Psoas muscle (tissue), 8 donors: Measurements from ENCODE around the gene SLC1A1. TPM values are rescaled to one million over a fixed set of nuclear protein-coding genes. Genes with fewer than 3 reads are reported as not detected.

Experiments
- ATAC-seq, 4 donors: fragments of 200-7000 bp; cut with Tn5 transposase; one replicate each; pipeline ENCODE4 v1.9.1; 2020; ENCODE audit warnings: moderate library complexity in 3 of 4, mild to moderate bottlenecking in 2 of 4
- DNase-seq, 2 donors: peaks; one replicate each; pipeline ENCODE4 v3.0.0-alpha.2; 2020
- H3K27ac ChIP-seq: fragments of 200-600 bp; one replicate; pipeline ENCODE4 v1.8.0; 2022
- H3K27me3 ChIP-seq, 3 donors: fragments of 200-600 bp in 1 of 3; one replicate each; pipeline versions ENCODE4 v1.6.1 to v1.8.0; 2013 to 2022; ENCODE audit warnings: low read length in 2 of 3, mild to moderate bottlenecking in 2 of 3, moderate library complexity in 1 of 3; ENCODE audit not compliant: insufficient read depth in 3 of 3
- H3K36me3 ChIP-seq, 2 donors: fragments of 200-600 bp in 1 of 2; one replicate each; pipeline versions ENCODE4 v1.6.1 to v1.8.0; 2013 to 2022; ENCODE audit warnings: low read depth in 1 of 2, mild to moderate bottlenecking in 1 of 2, moderate library complexity in 1 of 2; ENCODE audit not compliant: insufficient read depth in 1 of 2
- H3K4me1 ChIP-seq: fragments of 200-600 bp; one replicate; pipeline ENCODE4 v1.8.0; 2022
- H3K4me3 ChIP-seq: fragments of 200-600 bp; one replicate; pipeline ENCODE4 v1.8.0; 2022; ENCODE audit warnings: mild to moderate bottlenecking
- H3K9me3 ChIP-seq: fragments of 200-600 bp; one replicate; pipeline ENCODE4 v1.8.0; 2022
- CTCF ChIP-seq: fragments of 200-600 bp; IDR thresholded peaks from one replicate; pipeline ENCODE4 v1.8.0; 2022; ENCODE audit warnings: antibody characterized with exemption
- WGBS, 3 donors: extraction: QIAGEN DNeasy Blood & Tissue Kit; methylation state at CpG; one replicate each; pipeline versions ENCODE4 v1.1.6 to v1.1.7; 2013; 5-methylcytosine and 5-hydroxymethylcytosine counted together
- intact Hi-C, 2 donors: fragments of 100-400 bp; cut with DNase I; formaldehyde crosslinking; loops; one replicate each; pipeline versions ENCODE4 v1.11.0 to v1.14.2; 2022
- polyA plus RNA-seq, 3 donors: library from polyadenylated mRNA; stranded (reverse); fragments of 200-250 nt; gene quantifications; one replicate each; pipeline ENCODE4 v1.2.3, GENCODE V29; 2013
- total RNA-seq, 4 donors: library from RNA; stranded (reverse); fragmentation: NEBNext Ultra II Directional in 2 of 4; extraction: Animal tissue kit (Norgen Biotek cat#: 25700) in 2 of 4; gene quantifications; one replicate each; pipeline versions ENCODE4 v1.2.1 to v1.2.4, GENCODE V29; 2021 to 2023
- donor health status: healthy with polysubstance abuse.
- donor health status: DM: no; HTN: no; CAD: no; lungs with moderate emphysema.
- donor health status: Bipolar disorder and iron deficiency.
- donor health status: healthy.
- donor health status: DM: yes; HTN: yes; CAD: no.
- donor health status: DM: no; HTN: no; CAD: no.
- donor health status: DM: no; HTN: no; CAD: no.
- donor health status: DM: yes; HTN: yes; CAD: no.

Gene SLC1A1
- total and polyA plus RNA-seq, 7 donors: 0.43 to 1.3 (median 1.0) TPM

- Histone ChIP-seq H3K4me3 (peak overlapping the region; percentile 77), H3K9me3 (no peaks in the 10 kb centered on the region), H3K36me3 (no peaks in the 10 kb centered on the region), H3K27me3 (peaks cover 0 to 18% (median 0%) of the 10 kb centered on the region in 3 donors), H3K4me1 (no peaks in the 10 kb centered on the region), H3K27ac (no peak overlapping the region)
- intact Hi-C loops: no loop called here
- ATAC-seq (peak; percentile 10 to 51 (median 26)), DNase-seq (no peak)
- WGBS, 3 donors: 2 to 3% (median 3%) methylated on average over 8 of the region's 8 CpGs
- TF ChIP-seq CTCF: no peak
Observed at GRCh38 chr9:4489562-4489918, 728 bp upstream of the SLC1A1 start.

- intact Hi-C loops: no loop called here
- Histone ChIP-seq H3K9me3 (no peaks in the 10 kb centered on the region), H3K4me3 (peak overlapping the region; percentile 77), H3K36me3 (no peaks in the 10 kb centered on the region), H3K27me3 (peaks cover 0 to 18% (median 0%) of the 10 kb centered on the region in 3 donors), H3K4me1 (no peaks in the 10 kb centered on the region), H3K27ac (no peak overlapping the region)
- WGBS, 3 donors: 1% methylated on average over 51 to 52 of the region's 52 CpGs
- peak in 1 of 2 donors; percentile 22 for DNase-seq
- TF ChIP-seq CTCF: no peak
- peak in 2 of 4 donors; percentile 24 to 26 for ATAC-seq
Observed at GRCh38 chr9:4490705-4491625, 697 bp downstream of the SLC1A1 start.

GRCh38 chr9:4491626-4491975, 1.3 kb downstream of the SLC1A1 start:
- WGBS, 3 donors: 30 to 33% (median 30%) methylated on average over 7 of the region's 7 CpGs
- H3K4me3 ChIP-seq: peak overlapping the region; percentile 77
- no peak for TF ChIP-seq CTCF

GRCh38 chr9:4494332-4494731, 4.1 kb downstream of the SLC1A1 start:
- intact Hi-C loops: no loop called here
- DNase-seq (no peak), ATAC-seq (no peak)
- Histone ChIP-seq H3K27me3 (peaks cover 0 to 18% (median 0%) of the 10 kb centered on the region in 3 donors), H3K4me3 (no peak overlapping the region), H3K36me3 (no peaks in the 10 kb centered on the region), H3K27ac (no peak overlapping the region), H3K4me1 (no peaks in the 10 kb centered on the region), H3K9me3 (no peaks in the 10 kb centered on the region)
- WGBS, 3 donors: 75 to 84% (median 84%) methylated on average over 2 of the region's 2 CpGs
- TF ChIP-seq CTCF: no peak

More at GRCh38 chr9:4491626-4491975, 1.3 kb downstream of the SLC1A1 start:
- Histone ChIP-seq H3K9me3 (no peaks in the 10 kb centered on the region), H3K27ac (no peak overlapping the region), H3K27me3 (peaks cover 0 to 18% (median 0%) of the 10 kb centered on the region in 3 donors), H3K4me1 (no peaks in the 10 kb centered on the region), H3K36me3 (no peaks in the 10 kb centered on the region)
- DNase-seq (no peak), ATAC-seq (no peak)
- intact Hi-C loops: no loop called here
